IMR-90 (cell line): ENCODE results near the gene SEC31B.

Experiments used
- BHLHE40 ChIP-seq: fragments of 150-350 bp; IDR thresholded peaks from 2 replicates; pipeline ENCODE4 v1.6.1; 2016; ENCODE audit warnings: mild to moderate bottlenecking, low read depth, low read length
- CHD1 ChIP-seq: IDR thresholded peaks from 2 replicates; pipeline ENCODE4 v1.6.1; 2012; ENCODE audit warnings: low read depth, low read length, improper control_type of control experiment
- MAFK ChIP-seq: IDR thresholded peaks from 2 replicates; pipeline ENCODE4 v1.6.1; 2012; ENCODE audit warnings: low read depth, low read length, improper control_type of control experiment
- MXI1 ChIP-seq: IDR thresholded peaks from 2 replicates; pipeline ENCODE4 v1.6.1; 2012; ENCODE audit warnings: low read depth, mild to moderate bottlenecking, low read length, moderate library complexity, borderline replicate concordance
- NFE2L2 ChIP-seq: fragments of 150-350 bp; IDR thresholded peaks from 2 replicates; pipeline ENCODE4 v1.6.1; 2016; ENCODE audit warnings: low read depth, mild to moderate bottlenecking, low read length
- TF ChIP-seq, protein P1 (sequence below): conservative IDR thresholded peaks from 2 replicates; pipeline ENCODE4 v1.5.1; 2012; ENCODE audit warnings: mild to moderate bottlenecking, low read depth, low read length, improper control_type of control experiment
- TF ChIP-seq, protein P2 (sequence below): fragments of 150-350 bp; IDR thresholded peaks from 2 replicates; pipeline ENCODE4 v1.6.1; 2017; ENCODE audit warnings: mild to moderate bottlenecking, antibody characterized with exemption, low read length, low read depth

DNA sequence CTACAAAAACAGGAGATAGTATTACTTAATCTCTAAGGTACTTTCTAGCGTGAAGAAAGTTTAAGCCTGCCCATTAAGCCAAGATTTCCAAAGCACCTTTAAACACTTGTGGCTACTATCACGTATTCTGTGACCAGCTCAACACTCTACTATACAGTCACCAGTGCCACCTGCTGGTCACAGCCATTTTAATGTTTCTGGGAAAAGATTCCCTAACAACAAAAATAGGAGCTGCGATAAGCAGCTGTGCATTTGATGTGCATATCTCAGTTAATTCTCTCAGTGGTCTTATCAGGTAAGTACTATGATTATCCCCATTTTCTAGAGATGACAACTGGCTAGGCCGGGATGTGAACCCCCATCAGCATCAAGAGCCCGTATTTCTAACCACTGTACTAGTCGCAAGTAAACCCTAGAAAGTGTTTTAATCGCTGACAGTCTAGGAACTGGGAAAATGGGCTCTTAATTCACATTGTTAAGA lies 860 bp downstream of the SEC31B start:
- TF ChIP-seq, protein P1, sequence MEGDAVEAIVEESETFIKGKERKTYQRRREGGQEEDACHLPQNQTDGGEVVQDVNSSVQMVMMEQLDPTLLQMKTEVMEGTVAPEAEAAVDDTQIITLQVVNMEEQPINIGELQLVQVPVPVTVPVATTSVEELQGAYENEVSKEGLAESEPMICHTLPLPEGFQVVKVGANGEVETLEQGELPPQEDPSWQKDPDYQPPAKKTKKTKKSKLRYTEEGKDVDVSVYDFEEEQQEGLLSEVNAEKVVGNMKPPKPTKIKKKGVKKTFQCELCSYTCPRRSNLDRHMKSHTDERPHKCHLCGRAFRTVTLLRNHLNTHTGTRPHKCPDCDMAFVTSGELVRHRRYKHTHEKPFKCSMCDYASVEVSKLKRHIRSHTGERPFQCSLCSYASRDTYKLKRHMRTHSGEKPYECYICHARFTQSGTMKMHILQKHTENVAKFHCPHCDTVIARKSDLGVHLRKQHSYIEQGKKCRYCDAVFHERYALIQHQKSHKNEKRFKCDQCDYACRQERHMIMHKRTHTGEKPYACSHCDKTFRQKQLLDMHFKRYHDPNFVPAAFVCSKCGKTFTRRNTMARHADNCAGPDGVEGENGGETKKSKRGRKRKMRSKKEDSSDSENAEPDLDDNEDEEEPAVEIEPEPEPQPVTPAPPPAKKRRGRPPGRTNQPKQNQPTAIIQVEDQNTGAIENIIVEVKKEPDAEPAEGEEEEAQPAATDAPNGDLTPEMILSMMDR: peak; percentile 72
- TF ChIP-seq MAFK: no peak
- no peak for TF ChIP-seq CHD1
- no peak for TF ChIP-seq NFE2L2
- TF ChIP-seq, protein P2, sequence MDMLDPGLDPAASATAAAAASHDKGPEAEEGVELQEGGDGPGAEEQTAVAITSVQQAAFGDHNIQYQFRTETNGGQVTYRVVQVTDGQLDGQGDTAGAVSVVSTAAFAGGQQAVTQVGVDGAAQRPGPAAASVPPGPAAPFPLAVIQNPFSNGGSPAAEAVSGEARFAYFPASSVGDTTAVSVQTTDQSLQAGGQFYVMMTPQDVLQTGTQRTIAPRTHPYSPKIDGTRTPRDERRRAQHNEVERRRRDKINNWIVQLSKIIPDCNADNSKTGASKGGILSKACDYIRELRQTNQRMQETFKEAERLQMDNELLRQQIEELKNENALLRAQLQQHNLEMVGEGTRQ: no peak
- TF ChIP-seq MXI1: no peak
- TF ChIP-seq BHLHE40: no peak
